Upper lobe of right lung (tissue), 1 donor: ENCODE measurements around the gene VAMP4. TPM values are rescaled to one million over a fixed set of nuclear protein-coding genes. Genes with fewer than 3 reads are reported as not detected.

Source experiments
- ATAC-seq: fragments of 200-7000 bp; cut with Tn5 transposase; one replicate; pipeline ENCODE4 v1.9.1; 2020; ENCODE audit warnings: mild to moderate bottlenecking, moderate library complexity
- DNase-seq: peaks from one replicate; pipeline ENCODE4 v3.0.0-alpha.2; 2020
- H3K27ac ChIP-seq: fragments of 200-600 bp; one replicate; pipeline ENCODE4 v1.8.0; 2022
- H3K27me3 ChIP-seq: fragments of 200-600 bp; one replicate; pipeline ENCODE4 v1.8.0; 2022; ENCODE audit warnings: mild to moderate bottlenecking
- H3K36me3 ChIP-seq: fragments of 200-600 bp; one replicate; pipeline ENCODE4 v1.8.0; 2022
- H3K4me1 ChIP-seq: fragments of 200-600 bp; one replicate; pipeline ENCODE4 v1.8.0; 2022
- H3K4me3 ChIP-seq: fragments of 200-600 bp; one replicate; pipeline ENCODE4 v1.8.0; 2022; ENCODE audit warnings: mild to moderate bottlenecking
- H3K9me3 ChIP-seq: fragments of 200-600 bp; one replicate; pipeline ENCODE4 v1.8.0; 2022
- intact Hi-C: fragments of 100-400 bp; cut with DNase I; formaldehyde crosslinking; loops from one replicate; pipeline ENCODE4 v1.11.0; 2022
- total RNA-seq: library from RNA; stranded (reverse); fragmentation: NEBNext Ultra II Directional; extraction: Animal tissue kit (Norgen Biotek cat#: 25700); gene quantifications from one replicate; pipeline ENCODE4 v1.2.1, GENCODE V29; 2021
- TF ChIP-seq, protein P1 (sequence below): fragments of 200-600 bp; IDR thresholded peaks from one replicate; pipeline ENCODE4 v1.8.0; 2022; ENCODE audit warnings: antibody characterized with exemption
- donor health status: DM: no; HTN: yes; CAD: no; lungs with severe emphysema.

Gene VAMP4
- total RNA-seq, 1 donor from 2014 or later: 19.2 TPM

DNA sequence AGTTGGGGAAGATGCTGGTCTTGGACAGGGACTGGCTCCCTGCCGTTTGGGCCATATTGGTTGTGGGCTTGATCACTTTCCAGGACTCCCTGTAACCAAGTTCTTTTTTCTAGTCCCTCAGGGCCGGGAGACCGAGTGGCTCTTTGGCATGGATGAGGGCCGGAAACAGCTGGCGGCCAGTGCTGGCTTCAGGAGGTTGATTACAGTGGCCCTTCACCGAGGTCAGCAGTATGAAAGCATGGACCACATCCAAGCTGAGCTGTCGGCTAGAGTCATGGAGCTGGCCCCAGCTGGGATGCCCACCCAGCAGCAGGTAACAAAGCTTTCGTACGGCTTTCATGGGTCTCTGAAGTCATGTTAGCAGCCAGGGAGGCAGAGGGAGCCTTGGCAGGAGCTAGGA, 43.9 kb upstream of the VAMP4 start:
- peaks cover 60% of the 10 kb centered on the region for H3K36me3 ChIP-seq
- TF ChIP-seq, protein P1, sequence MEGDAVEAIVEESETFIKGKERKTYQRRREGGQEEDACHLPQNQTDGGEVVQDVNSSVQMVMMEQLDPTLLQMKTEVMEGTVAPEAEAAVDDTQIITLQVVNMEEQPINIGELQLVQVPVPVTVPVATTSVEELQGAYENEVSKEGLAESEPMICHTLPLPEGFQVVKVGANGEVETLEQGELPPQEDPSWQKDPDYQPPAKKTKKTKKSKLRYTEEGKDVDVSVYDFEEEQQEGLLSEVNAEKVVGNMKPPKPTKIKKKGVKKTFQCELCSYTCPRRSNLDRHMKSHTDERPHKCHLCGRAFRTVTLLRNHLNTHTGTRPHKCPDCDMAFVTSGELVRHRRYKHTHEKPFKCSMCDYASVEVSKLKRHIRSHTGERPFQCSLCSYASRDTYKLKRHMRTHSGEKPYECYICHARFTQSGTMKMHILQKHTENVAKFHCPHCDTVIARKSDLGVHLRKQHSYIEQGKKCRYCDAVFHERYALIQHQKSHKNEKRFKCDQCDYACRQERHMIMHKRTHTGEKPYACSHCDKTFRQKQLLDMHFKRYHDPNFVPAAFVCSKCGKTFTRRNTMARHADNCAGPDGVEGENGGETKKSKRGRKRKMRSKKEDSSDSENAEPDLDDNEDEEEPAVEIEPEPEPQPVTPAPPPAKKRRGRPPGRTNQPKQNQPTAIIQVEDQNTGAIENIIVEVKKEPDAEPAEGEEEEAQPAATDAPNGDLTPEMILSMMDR: no peak

DNA sequence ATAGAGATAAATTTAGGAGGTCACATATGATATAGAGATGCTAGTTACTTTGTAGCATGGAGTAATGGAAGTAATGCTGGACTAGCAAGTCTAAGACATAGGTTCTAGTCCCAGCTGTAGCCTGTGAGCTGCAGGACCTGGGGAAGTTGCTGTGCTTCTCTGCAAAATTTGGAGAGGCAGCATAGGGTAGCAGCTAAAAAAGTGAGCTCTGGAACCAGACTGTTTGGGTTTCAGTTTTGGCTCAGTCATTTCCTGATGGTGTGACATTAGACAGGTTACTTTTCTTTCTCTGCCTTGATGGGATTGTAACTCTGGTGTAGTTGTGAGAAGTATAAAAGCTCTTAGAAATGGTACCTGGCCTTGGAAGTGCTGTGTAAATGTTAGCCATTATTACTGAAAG, 42.9 kb upstream of the VAMP4 start:
- no peak overlapping the region for H3K27ac ChIP-seq
- ATAC-seq (no peak), DNase-seq (no peak)
- no peaks in the 10 kb centered on the region for H3K27me3 ChIP-seq
- intact Hi-C loops: no loop called here
- H3K9me3 ChIP-seq: no peaks in the 10 kb centered on the region
- H3K4me1 ChIP-seq: peaks cover 16% of the 10 kb centered on the region
- TF ChIP-seq, protein P1: no peak
- H3K36me3 ChIP-seq: peaks cover 51% of the 10 kb centered on the region
- H3K4me3 ChIP-seq: no peak overlapping the region

More for the DNA sequence above, 43.9 kb upstream of the VAMP4 start:
- ATAC-seq (no peak), DNase-seq (no peak)
- Histone ChIP-seq H3K4me1 (peaks cover 10% of the 10 kb centered on the region), H3K4me3 (no peak overlapping the region), H3K9me3 (no peaks in the 10 kb centered on the region), H3K27ac (no peak overlapping the region), H3K27me3 (no peaks in the 10 kb centered on the region)
- intact Hi-C loops: no loop called here

DNA sequence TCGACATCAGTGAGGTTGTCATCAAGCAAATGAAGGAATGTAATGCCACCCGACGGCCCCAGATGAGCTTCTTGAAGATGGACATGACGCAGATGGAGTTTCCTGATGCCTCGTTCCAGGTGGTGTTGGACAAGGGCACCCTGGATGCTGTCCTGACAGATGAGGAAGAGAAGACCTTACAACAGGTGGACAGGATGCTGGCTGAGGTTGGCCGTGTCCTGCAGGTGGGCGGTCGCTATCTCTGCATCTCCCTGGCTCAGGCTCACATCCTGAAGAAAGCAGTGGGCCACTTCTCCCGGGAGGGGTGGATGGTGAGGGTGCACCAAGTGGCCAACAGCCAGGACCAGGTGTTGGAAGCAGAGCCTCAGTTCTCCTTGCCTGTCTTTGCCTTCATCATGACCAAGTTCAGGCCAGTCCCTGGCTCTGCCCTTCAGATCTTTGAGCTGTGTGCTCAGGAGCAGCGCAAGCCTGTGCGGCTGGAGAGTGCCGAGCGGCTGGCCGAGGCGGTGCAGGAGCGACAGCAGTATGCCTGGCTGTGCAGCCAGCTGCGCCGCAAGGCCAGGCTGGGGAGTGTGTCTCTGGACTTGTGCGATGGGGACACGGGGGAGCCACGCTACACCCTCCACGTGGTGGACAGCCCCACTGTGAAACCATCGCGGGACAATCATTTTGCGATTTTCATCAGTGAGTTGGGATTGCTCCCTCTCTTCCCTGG, 42.1 kb upstream of the VAMP4 start:
- no peak overlapping the region for H3K27ac ChIP-seq
- H3K36me3 ChIP-seq: peaks cover 44% of the 10 kb centered on the region
- peaks cover 16% of the 10 kb centered on the region for H3K4me1 ChIP-seq
- intact Hi-C loops: no loop called here
- no peak overlapping the region for H3K4me3 ChIP-seq
- DNase-seq (no peak), ATAC-seq (no peak)
- no peaks in the 10 kb centered on the region for H3K27me3 ChIP-seq
- TF ChIP-seq, protein P1: no peak
- no peaks in the 10 kb centered on the region for H3K9me3 ChIP-seq

- DNase-seq: peak; percentile 99
- H3K27ac ChIP-seq: peak within 1 kb of the TSS; percentile 84
- peak; percentile 99 for ATAC-seq
- H3K4me3 ChIP-seq: peak within 1 kb of the TSS; percentile 81
- intact Hi-C loops: no loop called here
- H3K9me3 ChIP-seq: no peaks in the 10 kb centered on the region
- H3K36me3 ChIP-seq: peaks cover 17% of the 10 kb centered on the region
- TF ChIP-seq, protein P1: no peak
- peaks cover 16% of the 10 kb centered on the region for H3K4me1 ChIP-seq
- no peaks in the 10 kb centered on the region for H3K27me3 ChIP-seq
These were observed 39.5 kb upstream of the VAMP4 start, which contains the start of gene METTL13 for GRCh38 chr1:171781176-171781875. Gene METTL13 (plus strand): TSS chr1:171781660. CDS start chr1:171781968, 308 bp downstream.

DNA sequence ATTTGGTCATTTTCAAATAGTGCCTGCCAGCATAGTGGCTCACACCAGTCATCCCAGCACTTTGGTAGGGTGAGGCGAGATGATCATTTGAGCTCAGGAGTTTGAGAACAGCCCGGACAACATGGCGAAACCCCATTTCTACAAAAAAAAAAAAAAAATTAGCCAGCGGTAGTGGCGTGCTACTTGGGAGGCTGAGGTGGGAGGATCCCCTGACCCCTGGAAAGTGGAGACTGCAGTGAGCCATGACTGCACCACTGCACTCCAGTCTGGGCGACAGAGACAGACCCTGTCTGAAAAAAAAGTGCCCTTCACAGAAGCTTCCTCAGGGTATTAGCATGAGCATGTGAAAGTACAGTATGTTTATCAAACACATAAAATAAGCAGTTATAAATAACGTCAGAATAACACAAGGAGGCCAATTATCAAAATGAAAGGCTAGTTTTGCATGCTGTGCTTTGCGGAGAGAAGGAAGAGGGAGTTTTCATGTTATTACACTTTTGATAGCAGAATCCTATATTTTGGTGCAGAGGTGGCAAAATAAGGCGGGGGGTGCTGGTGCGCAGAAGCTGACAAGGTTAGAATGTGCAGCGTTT, 38.8 kb upstream of the VAMP4 start:
- Histone ChIP-seq H3K4me3 (peak overlapping the region; percentile 81), H3K27me3 (no peaks in the 10 kb centered on the region), H3K27ac (peak overlapping the region; percentile 84), H3K36me3 (peaks cover 11% of the 10 kb centered on the region), H3K4me1 (peaks cover 16% of the 10 kb centered on the region), H3K9me3 (no peaks in the 10 kb centered on the region)
- TF ChIP-seq, protein P1: no peak
- no peak for ATAC-seq
- no peak for DNase-seq
- intact Hi-C loops: no loop called here
